Activated T-helper 2 cell treated with anti-CD3 and anti-CD28 coated beads, Interferon-gamma antibody, Interleukin-2, Interleukin-4, amounts not matched to agents 10 μg/mL and 5 μg/mL and 100 μg/mL, durations not matched to agents 14 hours and 24 hours and 36 hours (primary cell): ENCODE data around the gene MBIP. TPM values are rescaled to one million over a fixed set of nuclear protein-coding genes. Genes with fewer than 3 reads are reported as not detected.

Experiments
- DNase-seq: peaks from one replicate; pipeline ENCODE4 v3.0.0; 2021; ENCODE audit warnings: low spot score
- H3K27ac Mint-ChIP-seq: one replicate; pipeline ENCODE4 v1.8.0; 2021; ENCODE audit warnings: mixed read lengths
- H3K27me3 Mint-ChIP-seq: one replicate; pipeline ENCODE4 v1.8.0; 2021; ENCODE audit warnings: low read depth, mixed read lengths
- H3K36me3 Mint-ChIP-seq: one replicate; pipeline ENCODE4 v1.8.0; 2021; ENCODE audit warnings: low read depth, mixed read lengths
- H3K4me1 Mint-ChIP-seq: one replicate; pipeline ENCODE4 v1.8.0; 2021; ENCODE audit warnings: low read depth, mixed read lengths
- H3K4me3 Mint-ChIP-seq: one replicate; pipeline ENCODE4 v1.8.0; 2021; ENCODE audit warnings: low read depth, mild to moderate bottlenecking, moderate library complexity, mixed read lengths
- H3K9me3 Mint-ChIP-seq: one replicate; pipeline ENCODE4 v1.8.0; 2021; ENCODE audit warnings: mixed read lengths
- intact Hi-C: fragments of 100-400 bp; cut with micrococcal nuclease; formaldehyde crosslinking; loops from one replicate; pipeline ENCODE4 v1.15.1; 2023
- total RNA-seq: library from RNA; stranded (reverse); gene quantifications from 2 replicates; pipeline ENCODE4 v1.2.3, GENCODE V29; 2022

The MBIP gene
- total RNA-seq, 1 donor from 2014 or later = 29.5 TPM

DNA sequence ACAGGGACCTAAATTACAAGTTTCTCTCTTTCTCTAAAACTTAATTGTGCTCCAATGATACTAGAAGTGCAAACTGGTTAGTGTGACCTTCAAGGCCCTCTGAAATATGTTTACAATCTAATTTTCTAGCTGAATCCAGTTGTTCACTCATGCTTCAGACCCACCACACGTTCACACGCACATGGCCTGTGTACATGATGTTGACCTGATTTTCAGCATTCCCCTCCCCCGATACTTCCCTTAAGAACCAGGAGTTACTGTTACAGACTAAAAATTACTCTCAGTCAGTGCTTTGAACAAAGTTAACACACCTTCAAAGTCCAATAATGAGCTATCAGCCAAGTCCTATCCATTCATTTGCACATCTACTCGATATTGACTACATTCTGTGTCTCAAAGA is 16.5 kb downstream of the MBIP start:
- Mint-ChIP-seq H3K27me3 (no peaks in the 10 kb centered on the region), H3K27ac (no peak overlapping the region), H3K4me1 (peaks cover 3% of the 10 kb centered on the region), H3K36me3 (peaks cover 57% of the 10 kb centered on the region), H3K9me3 (no peaks in the 10 kb centered on the region), H3K4me3 (no peak overlapping the region)
- no peak for DNase-seq
- intact Hi-C loops = no loop called here

- peaks cover 3% of the 10 kb centered on the region for H3K4me1 Mint-ChIP-seq
- H3K27ac Mint-ChIP-seq = no peak overlapping the region
- intact Hi-C loops = no loop called here
- no peaks in the 10 kb centered on the region for H3K9me3 Mint-ChIP-seq
- no peaks in the 10 kb centered on the region for H3K27me3 Mint-ChIP-seq
- H3K36me3 Mint-ChIP-seq = peaks cover 60% of the 10 kb centered on the region
- H3K4me3 Mint-ChIP-seq = no peak overlapping the region
- no peak for DNase-seq
Observed at GRCh38 chr14:36302823-36303222, 17.6 kb downstream of the MBIP start.

GRCh38 chr14:36301159-36301558 is 19.3 kb downstream of the MBIP start:
- no peak overlapping the region for H3K4me3 Mint-ChIP-seq
- peaks cover 3% of the 10 kb centered on the region for H3K4me1 Mint-ChIP-seq
- no peak for DNase-seq
- H3K9me3 Mint-ChIP-seq = no peaks in the 10 kb centered on the region
- intact Hi-C loops = no loop called here
- no peaks in the 10 kb centered on the region for H3K27me3 Mint-ChIP-seq
- H3K36me3 Mint-ChIP-seq = peaks cover 62% of the 10 kb centered on the region
- H3K27ac Mint-ChIP-seq = no peak overlapping the region

DNA sequence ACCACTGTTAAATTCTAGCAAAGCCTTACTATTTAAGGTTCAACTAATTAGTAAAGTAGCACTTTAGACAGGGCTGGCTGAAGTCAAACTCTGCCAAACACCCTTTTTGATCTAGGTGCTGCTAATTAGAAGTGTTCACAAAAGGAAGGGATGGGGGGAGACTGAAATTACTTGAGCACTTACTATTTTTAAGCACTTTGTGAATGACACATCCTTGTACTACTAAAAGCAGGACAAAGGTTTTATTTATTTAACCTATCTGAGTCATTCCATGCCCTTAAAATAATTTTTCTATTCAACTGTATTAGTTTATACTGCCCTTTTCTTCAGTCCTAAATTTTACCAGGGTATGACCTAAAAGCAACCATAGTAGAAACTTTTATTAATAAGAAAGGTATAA is 20.1 kb downstream of the MBIP start:
- Mint-ChIP-seq H3K36me3 (peaks cover 57% of the 10 kb centered on the region), H3K27me3 (no peaks in the 10 kb centered on the region), H3K4me3 (no peak overlapping the region), H3K9me3 (no peaks in the 10 kb centered on the region), H3K4me1 (peaks cover 3% of the 10 kb centered on the region), H3K27ac (no peak overlapping the region)
- no peak for DNase-seq
- intact Hi-C loops = no loop called here

GRCh38 chr14:36295642-36296627 is 24.5 kb downstream of the MBIP start:
- H3K36me3 Mint-ChIP-seq = peaks cover 33% of the 10 kb centered on the region
- H3K4me1 Mint-ChIP-seq = no peaks in the 10 kb centered on the region
- DNase-seq = no peak
- H3K27me3 Mint-ChIP-seq = peaks cover 3% of the 10 kb centered on the region
- H3K9me3 Mint-ChIP-seq = no peaks in the 10 kb centered on the region
- no peak overlapping the region for H3K27ac Mint-ChIP-seq
- intact Hi-C loops = no loop called here
- no peak overlapping the region for H3K4me3 Mint-ChIP-seq

- peaks cover 26% of the 10 kb centered on the region for H3K36me3 Mint-ChIP-seq
- H3K4me1 Mint-ChIP-seq = no peaks in the 10 kb centered on the region
- H3K27me3 Mint-ChIP-seq = peaks cover 4% of the 10 kb centered on the region
- no peak for DNase-seq
- intact Hi-C loops = no loop called here
- no peak overlapping the region for H3K27ac Mint-ChIP-seq
- no peak overlapping the region for H3K4me3 Mint-ChIP-seq
- no peaks in the 10 kb centered on the region for H3K9me3 Mint-ChIP-seq
Observed at GRCh38 chr14:36294543-36294942, 25.9 kb downstream of the MBIP start.

DNA sequence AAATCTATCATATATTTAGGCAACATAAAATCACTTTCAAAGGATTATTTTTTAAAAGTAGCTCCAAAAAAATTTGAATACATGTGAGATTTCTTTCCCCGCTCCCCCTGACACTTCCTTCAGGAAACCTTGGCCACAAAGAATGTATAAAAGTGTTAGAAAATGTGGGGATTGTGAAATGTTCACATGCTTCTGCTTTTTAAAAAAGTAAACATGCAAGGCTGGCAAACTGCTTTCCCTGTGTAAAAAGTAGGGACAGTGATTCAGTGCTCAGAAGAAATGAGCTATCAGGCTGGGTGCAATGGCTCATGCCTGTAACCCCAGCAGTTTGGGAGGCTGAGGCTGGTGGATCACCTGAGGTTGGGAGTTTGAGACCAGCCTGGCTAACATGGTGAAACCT is 26.6 kb downstream of the MBIP start:
- Mint-ChIP-seq H3K36me3 (peaks cover 21% of the 10 kb centered on the region), H3K4me3 (no peak overlapping the region), H3K27me3 (peaks cover 6% of the 10 kb centered on the region), H3K9me3 (no peaks in the 10 kb centered on the region), H3K4me1 (no peaks in the 10 kb centered on the region), H3K27ac (no peak overlapping the region)
- no peak for DNase-seq
- intact Hi-C loops = no loop called here

- no peak for DNase-seq
- no peak overlapping the region for H3K27ac Mint-ChIP-seq
- no peaks in the 10 kb centered on the region for H3K9me3 Mint-ChIP-seq
- H3K4me3 Mint-ChIP-seq = no peak overlapping the region
- H3K36me3 Mint-ChIP-seq = no peaks in the 10 kb centered on the region
- peaks cover 7% of the 10 kb centered on the region for H3K27me3 Mint-ChIP-seq
- no peaks in the 10 kb centered on the region for H3K4me1 Mint-ChIP-seq
- intact Hi-C loops = no loop called here
Observed at GRCh38 chr14:36289954-36290353, 30.5 kb downstream of the MBIP start.

DNA sequence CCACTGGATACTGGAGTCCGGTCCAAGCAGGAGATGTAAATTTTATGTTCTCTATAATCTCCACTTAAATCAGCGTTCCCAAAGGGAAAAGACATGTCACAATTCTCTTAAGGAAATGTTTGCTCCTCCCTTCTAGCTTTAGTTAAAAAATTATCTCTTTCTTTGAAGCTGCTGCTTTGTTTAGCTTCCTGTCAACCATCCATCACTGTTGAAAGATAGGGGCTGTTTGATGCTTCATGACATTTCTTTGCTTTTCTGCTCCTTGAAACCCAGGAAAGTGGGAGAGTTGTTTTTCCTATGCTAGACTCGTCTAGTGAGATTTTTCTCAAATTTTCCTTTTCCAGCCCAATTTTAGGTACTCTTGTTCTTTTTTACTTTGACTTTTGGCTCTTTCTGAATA is 31.9 kb downstream of the MBIP start:
- Mint-ChIP-seq H3K27ac (no peak overlapping the region), H3K4me3 (no peak overlapping the region), H3K27me3 (peaks cover 12% of the 10 kb centered on the region), H3K4me1 (no peaks in the 10 kb centered on the region), H3K9me3 (no peaks in the 10 kb centered on the region), H3K36me3 (no peaks in the 10 kb centered on the region)
- no peak for DNase-seq
- intact Hi-C loops = no loop called here

DNA sequence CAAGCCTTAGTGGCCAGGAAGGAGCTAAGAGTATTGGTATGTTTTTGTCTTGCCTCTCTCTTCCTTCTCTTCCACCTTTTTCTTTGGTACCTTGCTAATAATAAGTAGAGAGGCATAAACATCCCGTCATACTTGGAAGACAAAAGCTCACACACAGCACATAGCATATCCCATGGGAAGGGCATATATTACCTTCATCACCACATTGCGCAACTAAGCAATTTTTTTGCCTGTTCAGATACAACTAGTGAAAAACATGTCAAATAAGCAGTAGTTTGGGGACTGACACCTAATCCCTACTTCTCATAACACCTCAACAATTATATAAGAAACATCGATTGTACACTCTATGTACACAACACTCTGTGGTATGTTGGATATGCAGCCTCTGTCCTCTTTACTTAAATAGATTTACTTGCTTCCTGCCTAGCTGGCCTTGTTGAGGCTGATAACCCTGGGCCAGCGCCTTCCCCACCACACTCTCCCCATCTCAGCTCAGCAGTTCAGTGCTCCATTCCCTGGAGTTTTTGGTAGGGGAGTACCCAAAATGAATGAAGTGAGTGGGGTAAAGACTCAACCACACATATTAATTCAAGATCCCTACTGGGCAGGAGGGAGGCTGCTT is 35.4 kb downstream of the MBIP start:
- Mint-ChIP-seq H3K4me1 (no peaks in the 10 kb centered on the region), H3K9me3 (no peaks in the 10 kb centered on the region), H3K27me3 (peaks cover 22% of the 10 kb centered on the region), H3K4me3 (no peak overlapping the region), H3K36me3 (no peaks in the 10 kb centered on the region), H3K27ac (no peak overlapping the region)
- intact Hi-C loops = no loop called here
- DNase-seq = no peak

GRCh38 chr14:36281309-36281708 is 39.1 kb downstream of the MBIP start:
- intact Hi-C loops = no loop called here
- no peaks in the 10 kb centered on the region for H3K36me3 Mint-ChIP-seq
- no peaks in the 10 kb centered on the region for H3K4me1 Mint-ChIP-seq
- no peak overlapping the region for H3K27ac Mint-ChIP-seq
- no peak overlapping the region for H3K4me3 Mint-ChIP-seq
- H3K9me3 Mint-ChIP-seq = no peaks in the 10 kb centered on the region
- DNase-seq = no peak
- peaks cover 34% of the 10 kb centered on the region for H3K27me3 Mint-ChIP-seq

DNA sequence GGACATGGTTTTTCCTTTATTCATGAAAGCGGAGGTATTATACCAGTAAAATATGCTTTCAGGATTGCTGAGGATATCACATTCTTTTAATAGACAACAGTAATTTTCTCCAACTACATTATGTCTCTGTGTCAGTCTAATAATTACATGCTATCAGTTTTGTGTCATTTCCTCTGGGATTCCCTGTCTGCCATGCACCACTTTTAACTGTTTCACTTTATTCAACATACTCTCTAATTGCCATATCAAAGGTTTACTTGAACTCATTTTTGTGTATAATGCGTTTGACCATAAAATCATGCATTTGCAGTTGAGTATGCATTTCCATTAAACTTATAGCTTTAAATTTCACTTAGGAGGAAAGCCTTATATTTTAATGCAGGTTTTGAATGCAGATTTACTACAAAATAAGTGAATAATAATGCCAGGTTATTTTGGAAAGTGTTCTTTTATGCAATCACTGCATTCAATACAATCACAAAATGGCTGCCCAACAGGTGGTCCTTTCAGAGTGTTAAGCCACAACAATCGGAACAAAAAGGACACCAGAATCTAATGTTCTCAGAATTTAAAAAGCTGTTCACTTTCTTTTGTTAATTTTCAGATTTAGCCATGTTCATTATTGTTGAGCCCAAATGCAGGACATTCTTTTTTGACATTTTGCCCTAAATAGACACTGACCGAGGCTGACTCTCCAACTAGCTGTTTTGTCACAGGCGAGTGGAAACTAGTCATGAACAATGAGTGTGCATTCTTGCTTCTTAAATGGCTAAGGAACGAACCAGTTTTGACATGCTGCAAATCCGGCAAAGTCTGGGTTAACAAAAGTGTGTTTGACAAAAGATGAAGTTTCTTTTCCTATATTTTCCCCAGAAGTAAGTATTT is 40.9 kb downstream of the MBIP start:
- H3K27me3 Mint-ChIP-seq = peaks cover 35% of the 10 kb centered on the region
- H3K9me3 Mint-ChIP-seq = no peaks in the 10 kb centered on the region
- no peaks in the 10 kb centered on the region for H3K36me3 Mint-ChIP-seq
- H3K4me3 Mint-ChIP-seq = no peak overlapping the region
- no peak for DNase-seq
- intact Hi-C loops = loop anchor here (10.0 kb wide), 1 partner anchor 95 kb away; no protein-coding TSS in a partner anchor
- H3K27ac Mint-ChIP-seq = no peak overlapping the region
- H3K4me1 Mint-ChIP-seq = no peaks in the 10 kb centered on the region
